ENCODE measurements around the gene SIN3B. TPM values are rescaled to one million over a fixed set of nuclear protein-coding genes. Genes with fewer than 3 reads are reported as not detected.

Gene SIN3B
- total and polyA plus RNA-seq, 2 of the 13 experiments (the other 11 are each of a cell fraction or from before 2014, with no cell fraction given) = 12.9 to 25.7 TPM

DNA sequence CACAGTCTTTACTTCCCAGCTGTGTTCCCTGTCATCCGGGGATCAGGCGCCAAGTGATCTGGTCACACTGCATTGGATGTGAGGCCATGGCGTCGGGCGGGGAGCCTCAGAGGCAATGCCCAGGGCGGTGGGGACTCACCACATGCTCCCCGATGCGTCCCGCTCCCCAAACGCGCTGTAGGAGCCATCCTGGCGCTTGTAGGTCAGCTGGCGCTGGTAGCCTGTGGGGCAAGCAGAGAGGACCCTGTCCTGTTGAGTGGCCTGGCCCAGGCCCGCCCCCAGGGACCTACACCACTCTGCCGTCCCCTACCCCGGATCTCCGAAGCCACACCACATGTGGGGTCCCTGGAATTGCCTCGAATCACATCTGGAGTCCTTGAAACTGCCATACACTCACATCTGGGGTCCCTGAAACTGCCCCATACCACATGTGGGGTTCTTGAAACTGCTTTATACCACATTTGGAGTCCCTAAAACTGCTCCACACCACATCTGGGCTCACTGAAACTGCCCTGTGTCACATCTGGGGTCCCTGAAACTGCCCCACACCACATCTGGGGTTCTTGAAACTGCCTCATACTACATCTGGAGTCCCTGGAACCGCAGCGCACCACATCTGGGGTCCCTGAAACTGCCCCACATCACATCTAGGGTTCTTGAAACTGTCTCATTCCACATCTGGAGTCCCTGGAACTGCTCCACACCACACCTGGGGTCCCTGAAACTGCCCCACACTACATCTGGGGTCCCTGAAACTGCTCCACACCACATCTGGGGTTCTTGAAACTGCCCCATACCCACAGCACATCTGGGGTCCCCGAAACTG lies 92.8 kb downstream of the SIN3B start:
- intact Hi-C loops (cut with micrococcal nuclease; ENCODE audit: unreplicated experiment) (no loop called here), in situ Hi-C loops (cut with HindIII; ENCODE audit: extremely low pct_ligation_motif_present, low pct_unique_long_range_greater_than_20kb) (no loop called here)
- H2AFZ ChIP-seq (ENCODE audit: low read length) = no peak overlapping the region
- no peak for FAIRE-seq
- H3K27me3 ChIP-seq (ENCODE audit: control insufficient read depth in 1 of 2, insufficient read depth in 2 of 2, low read length in 2 of 2) = peaks cover 0 to 15% of the 10 kb centered on the region in 2 experiments; a peak in 3 of 5 replicates
- H3K79me2 ChIP-seq (ENCODE audit: insufficient read depth, low read length) = no peaks in the 10 kb centered on the region
- no peaks in the 10 kb centered on the region for H3K36me3 ChIP-seq (replicated peaks in 1 of 2; ENCODE audit: control insufficient read depth in 1 of 2, insufficient read depth in 2 of 2, low read length in 2 of 2)
- no peaks in the 10 kb centered on the region for H4K20me1 ChIP-seq (ENCODE audit: insufficient read depth, low read length)
- no TSS peak for BruUV-seq (replicated peaks)
- no peak overlapping the region for H3K4me3 ChIP-seq (replicated peaks in 1 of 3; ENCODE audit: insufficient read depth in 1 of 3, low read depth in 2 of 3, low read length in 3 of 3)
- H3K4me2 ChIP-seq (ENCODE audit: low read depth, low read length) = no peak overlapping the region
- no peak for ATAC-seq
- no peaks in the 10 kb centered on the region for H3K4me1 ChIP-seq (ENCODE audit: insufficient read depth, low read length)
- TF ChIP-seq, protein P1, sequence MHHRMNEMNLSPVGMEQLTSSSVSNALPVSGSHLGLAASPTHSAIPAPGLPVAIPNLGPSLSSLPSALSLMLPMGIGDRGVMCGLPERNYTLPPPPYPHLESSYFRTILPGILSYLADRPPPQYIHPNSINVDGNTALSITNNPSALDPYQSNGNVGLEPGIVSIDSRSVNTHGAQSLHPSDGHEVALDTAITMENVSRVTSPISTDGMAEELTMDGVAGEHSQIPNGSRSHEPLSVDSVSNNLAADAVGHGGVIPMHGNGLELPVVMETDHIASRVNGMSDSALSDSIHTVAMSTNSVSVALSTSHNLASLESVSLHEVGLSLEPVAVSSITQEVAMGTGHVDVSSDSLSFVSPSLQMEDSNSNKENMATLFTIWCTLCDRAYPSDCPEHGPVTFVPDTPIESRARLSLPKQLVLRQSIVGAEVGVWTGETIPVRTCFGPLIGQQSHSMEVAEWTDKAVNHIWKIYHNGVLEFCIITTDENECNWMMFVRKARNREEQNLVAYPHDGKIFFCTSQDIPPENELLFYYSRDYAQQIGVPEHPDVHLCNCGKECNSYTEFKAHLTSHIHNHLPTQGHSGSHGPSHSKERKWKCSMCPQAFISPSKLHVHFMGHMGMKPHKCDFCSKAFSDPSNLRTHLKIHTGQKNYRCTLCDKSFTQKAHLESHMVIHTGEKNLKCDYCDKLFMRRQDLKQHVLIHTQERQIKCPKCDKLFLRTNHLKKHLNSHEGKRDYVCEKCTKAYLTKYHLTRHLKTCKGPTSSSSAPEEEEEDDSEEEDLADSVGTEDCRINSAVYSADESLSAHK (CRISPR knock-in tag; IDR thresholded peaks at IDR 0.05; ENCODE audit: borderline replicate concordance) = peak; percentile 58; the same call in 1 of the 2 replicates
- TF ChIP-seq ONECUT2 (CRISPR knock-in tag; IDR thresholded peaks at IDR 0.05) = no peak
- ChIA-PET CTCF (ENCODE audit: low intra/inter-chr PET ratio, low total read pairs) (no interaction called here), POLR2A (no interaction called here)
- no peak for DNase-seq (ENCODE audit: low spot score)
- H3K9me3 ChIP-seq (ENCODE audit: low read length) = no peaks in the 10 kb centered on the region
- H3K9ac ChIP-seq (ENCODE audit: insufficient read depth, low read depth, low read length) = no peak overlapping the region
- H3K27ac ChIP-seq (ENCODE audit: extremely low read length, insufficient read depth, low read length) = no peak overlapping the region
- 12% methylated on average over 13 of the region's 21 CpGs for WGBS (ENCODE audit: low lambda C conversion rate)

DNA sequence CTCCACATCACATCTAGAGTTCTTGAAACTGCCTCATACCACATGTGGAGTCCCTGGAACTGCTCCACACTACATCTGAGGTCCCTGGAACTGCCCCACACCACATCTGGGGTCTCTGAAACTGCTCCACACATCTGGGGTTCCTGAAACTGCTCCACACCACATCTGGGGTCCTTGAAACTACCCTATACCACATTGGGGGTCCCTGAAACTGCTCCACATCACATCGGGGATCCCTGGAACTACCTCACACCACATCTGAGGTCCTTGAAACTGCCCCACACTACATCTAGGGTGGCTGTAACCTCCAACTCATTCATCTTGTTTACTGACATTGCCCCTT lies 93.4 kb downstream of the SIN3B start:
- intact Hi-C loops (cut with micrococcal nuclease; ENCODE audit: unreplicated experiment) = no loop called here
- no peak for ATAC-seq
- ChIA-PET POLR2A (no interaction called here), CTCF (ENCODE audit: low intra/inter-chr PET ratio, low total read pairs) (no interaction called here)
- no peak overlapping the region for H3K27ac ChIP-seq (ENCODE audit: extremely low read length, insufficient read depth, low read length)
- H3K27me3 ChIP-seq (ENCODE audit: control insufficient read depth in 1 of 2, insufficient read depth in 2 of 2, low read length in 2 of 2) = peaks cover 0 to 15% of the 10 kb centered on the region in 2 experiments; a peak in 3 of 5 replicates
- no peak overlapping the region for H3K4me3 ChIP-seq (replicated peaks in 1 of 3; ENCODE audit: insufficient read depth in 1 of 3, low read depth in 2 of 3, low read length in 3 of 3)
- H2AFZ ChIP-seq (ENCODE audit: low read length) = no peak overlapping the region
- no peaks in the 10 kb centered on the region for H4K20me1 ChIP-seq (ENCODE audit: insufficient read depth, low read length)
- no peak for FAIRE-seq
- 29% methylated on average over 1 of the region's 1 CpG for WGBS (ENCODE audit: low lambda C conversion rate)
- H3K9ac ChIP-seq (ENCODE audit: insufficient read depth, low read depth, low read length) = no peak overlapping the region
- DNase-seq (ENCODE audit: low spot score) = no peak
- H3K4me2 ChIP-seq (ENCODE audit: low read depth, low read length) = no peak overlapping the region
- no peaks in the 10 kb centered on the region for H3K79me2 ChIP-seq (ENCODE audit: insufficient read depth, low read length)
- H3K36me3 ChIP-seq (replicated peaks in 1 of 2; ENCODE audit: control insufficient read depth in 1 of 2, insufficient read depth in 2 of 2, low read length in 2 of 2) = no peaks in the 10 kb centered on the region
- in situ Hi-C loops (cut with HindIII; ENCODE audit: extremely low pct_ligation_motif_present, low pct_unique_long_range_greater_than_20kb) = no loop called here
- H3K4me1 ChIP-seq (ENCODE audit: insufficient read depth, low read length) = no peaks in the 10 kb centered on the region
- H3K9me3 ChIP-seq (ENCODE audit: low read length) = no peaks in the 10 kb centered on the region
- no TSS peak for BruUV-seq (replicated peaks)
- TF ChIP-seq PHF20 (CRISPR knock-in tag; IDR thresholded peaks at IDR 0.05) (no peak), ZNF629 (CRISPR knock-in tag; conservative IDR thresholded peaks at IDR 0.05) (no peak), ZNF644 (CRISPR knock-in tag; IDR thresholded peaks at IDR 0.05; ENCODE audit: low read depth) (no peak), TBX2 (CRISPR knock-in tag; IDR thresholded peaks at IDR 0.05; ENCODE audit: borderline replicate concordance) (no peak), HNRNPLL (IDR thresholded peaks at IDR 0.05; ENCODE audit: low read depth, low read length, poor library complexity, severe bottlenecking) (no peak), NR2C2 (CRISPR knock-in tag; IDR thresholded peaks at IDR 0.05; ENCODE audit: borderline replicate concordance) (no peak), ZNF660 (CRISPR knock-in tag; IDR thresholded peaks at IDR 0.05; ENCODE audit: borderline replicate concordance, low read depth) (no peak), ZNF256 (CRISPR knock-in tag; conservative IDR thresholded peaks at IDR 0.05) (no peak), NFIC (IDR thresholded peaks at IDR 0.05; ENCODE audit: low read length) (no peak), ZNF775 (CRISPR knock-in tag; IDR thresholded peaks at IDR 0.05; ENCODE audit: borderline replicate concordance) (no peak)
- TF ChIP-seq, protein P2, sequence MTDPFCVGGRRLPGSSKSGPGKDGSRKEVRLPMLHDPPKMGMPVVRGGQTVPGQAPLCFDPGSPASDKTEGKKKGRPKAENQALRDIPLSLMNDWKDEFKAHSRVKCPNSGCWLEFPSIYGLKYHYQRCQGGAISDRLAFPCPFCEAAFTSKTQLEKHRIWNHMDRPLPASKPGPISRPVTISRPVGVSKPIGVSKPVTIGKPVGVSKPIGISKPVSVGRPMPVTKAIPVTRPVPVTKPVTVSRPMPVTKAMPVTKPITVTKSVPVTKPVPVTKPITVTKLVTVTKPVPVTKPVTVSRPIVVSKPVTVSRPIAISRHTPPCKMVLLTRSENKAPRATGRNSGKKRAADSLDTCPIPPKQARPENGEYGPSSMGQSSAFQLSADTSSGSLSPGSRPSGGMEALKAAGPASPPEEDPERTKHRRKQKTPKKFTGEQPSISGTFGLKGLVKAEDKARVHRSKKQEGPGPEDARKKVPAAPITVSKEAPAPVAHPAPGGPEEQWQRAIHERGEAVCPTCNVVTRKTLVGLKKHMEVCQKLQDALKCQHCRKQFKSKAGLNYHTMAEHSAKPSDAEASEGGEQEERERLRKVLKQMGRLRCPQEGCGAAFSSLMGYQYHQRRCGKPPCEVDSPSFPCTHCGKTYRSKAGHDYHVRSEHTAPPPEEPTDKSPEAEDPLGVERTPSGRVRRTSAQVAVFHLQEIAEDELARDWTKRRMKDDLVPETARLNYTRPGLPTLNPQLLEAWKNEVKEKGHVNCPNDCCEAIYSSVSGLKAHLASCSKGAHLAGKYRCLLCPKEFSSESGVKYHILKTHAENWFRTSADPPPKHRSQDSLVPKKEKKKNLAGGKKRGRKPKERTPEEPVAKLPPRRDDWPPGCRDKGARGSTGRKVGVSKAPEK (CRISPR knock-in tag; IDR thresholded peaks at IDR 0.05; ENCODE audit: borderline replicate concordance) = no peak
